ENCODE results near the gene FGF22.
A peak's percentile ranks its signal among the peaks of the same experiment; 100 is the strongest.

The FGF22 gene

DNA sequence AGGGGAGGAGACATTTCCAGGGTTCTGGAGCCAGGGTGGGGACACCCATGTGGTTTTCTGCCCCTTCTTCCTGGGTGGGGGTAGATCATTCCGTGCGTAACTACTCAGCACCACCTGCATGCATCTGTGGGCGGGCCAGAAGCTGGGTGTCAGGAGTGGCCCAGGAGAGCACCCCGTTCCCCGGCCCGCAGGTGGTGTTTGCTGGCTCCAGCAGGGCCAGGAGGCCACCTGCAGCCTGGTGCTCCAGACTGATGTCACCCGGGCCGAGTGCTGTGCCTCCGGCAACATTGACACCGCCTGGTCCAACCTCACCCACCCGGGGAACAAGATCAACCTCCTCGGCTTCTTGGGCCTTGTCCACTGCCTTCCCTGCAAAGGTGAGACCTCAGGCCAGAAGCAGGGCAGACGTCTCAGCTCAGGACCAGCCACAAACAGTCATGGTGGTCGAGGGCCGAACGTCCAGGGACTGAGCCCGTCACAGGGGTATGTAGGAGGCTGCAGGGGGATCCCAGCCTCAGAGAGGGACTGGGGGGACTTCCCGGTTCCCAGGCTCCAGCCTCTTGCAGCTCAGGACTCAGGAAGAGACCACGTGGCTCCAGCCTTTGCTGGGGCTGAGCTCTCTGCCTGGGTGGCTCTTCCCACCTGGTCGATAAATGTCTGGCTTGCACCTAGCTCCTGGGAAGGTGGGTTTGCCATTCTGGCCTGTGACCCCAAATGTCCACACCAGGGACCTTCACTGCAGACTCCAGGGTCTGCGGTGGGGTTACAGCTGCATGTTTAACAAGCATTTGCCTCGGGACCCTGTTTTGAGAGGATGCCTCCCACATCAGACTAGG is 38.1 kb downstream of the FGF22 start:
- Histone ChIP-seq H3K27me3 (replicated peaks; ENCODE audit: control insufficient read depth, insufficient read depth, low read length) (no peaks in the 10 kb centered on the region), H3K4me3 (replicated peaks; ENCODE audit: low read depth, low read length) (peak overlapping the region; percentile 63; the same call in 1 of the 2 replicates), H3K36me3 (ENCODE audit: control insufficient read depth, insufficient read depth, low read length) (no peaks in the 10 kb centered on the region)
- TF ChIP-seq, protein P1, sequence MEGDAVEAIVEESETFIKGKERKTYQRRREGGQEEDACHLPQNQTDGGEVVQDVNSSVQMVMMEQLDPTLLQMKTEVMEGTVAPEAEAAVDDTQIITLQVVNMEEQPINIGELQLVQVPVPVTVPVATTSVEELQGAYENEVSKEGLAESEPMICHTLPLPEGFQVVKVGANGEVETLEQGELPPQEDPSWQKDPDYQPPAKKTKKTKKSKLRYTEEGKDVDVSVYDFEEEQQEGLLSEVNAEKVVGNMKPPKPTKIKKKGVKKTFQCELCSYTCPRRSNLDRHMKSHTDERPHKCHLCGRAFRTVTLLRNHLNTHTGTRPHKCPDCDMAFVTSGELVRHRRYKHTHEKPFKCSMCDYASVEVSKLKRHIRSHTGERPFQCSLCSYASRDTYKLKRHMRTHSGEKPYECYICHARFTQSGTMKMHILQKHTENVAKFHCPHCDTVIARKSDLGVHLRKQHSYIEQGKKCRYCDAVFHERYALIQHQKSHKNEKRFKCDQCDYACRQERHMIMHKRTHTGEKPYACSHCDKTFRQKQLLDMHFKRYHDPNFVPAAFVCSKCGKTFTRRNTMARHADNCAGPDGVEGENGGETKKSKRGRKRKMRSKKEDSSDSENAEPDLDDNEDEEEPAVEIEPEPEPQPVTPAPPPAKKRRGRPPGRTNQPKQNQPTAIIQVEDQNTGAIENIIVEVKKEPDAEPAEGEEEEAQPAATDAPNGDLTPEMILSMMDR (IDR thresholded peaks at IDR 0.05; ENCODE audit: insufficient read depth, low read length, poor library complexity, severe bottlenecking), result no peak
- DNase-seq (ENCODE audit: extremely low read depth, insufficient read length), result no peak

DNA sequence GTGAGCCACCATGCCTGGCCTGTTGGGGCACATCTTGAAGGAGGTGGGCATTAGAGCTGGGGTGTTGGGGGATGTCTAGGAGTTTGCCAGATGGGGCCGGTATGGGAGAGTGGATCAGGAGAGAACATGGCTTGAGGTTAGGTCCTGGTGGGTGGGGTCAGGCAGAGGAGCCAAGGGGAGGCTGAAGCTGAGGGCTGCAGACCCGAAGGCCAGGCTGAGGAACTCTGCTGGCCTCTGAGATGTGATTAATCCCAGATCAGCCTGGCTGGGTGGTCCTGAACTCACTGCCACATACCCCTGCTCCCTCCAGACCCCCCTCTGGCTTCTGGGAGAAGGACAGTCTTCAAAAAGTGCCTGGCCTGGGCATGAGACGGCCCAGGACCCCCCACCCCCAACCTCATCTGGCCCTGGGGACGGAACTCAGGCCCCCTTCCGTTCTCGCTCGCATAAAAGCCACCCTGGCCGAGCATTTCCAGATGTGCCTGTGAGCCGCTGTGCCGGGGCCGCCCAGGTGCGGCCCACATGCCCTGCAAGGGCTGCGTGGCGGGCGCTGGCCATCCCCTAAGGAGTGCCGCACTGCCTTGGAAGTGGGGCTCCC is 39.2 kb downstream of the FGF22 start:
- H3K36me3 ChIP-seq (ENCODE audit: control insufficient read depth, insufficient read depth, low read length), result no peaks in the 10 kb centered on the region
- H3K4me3 ChIP-seq (replicated peaks; ENCODE audit: low read depth, low read length), result peak overlapping the region; percentile 62
- H3K27me3 ChIP-seq (replicated peaks; ENCODE audit: control insufficient read depth, insufficient read depth, low read length), result no peaks in the 10 kb centered on the region

DNA sequence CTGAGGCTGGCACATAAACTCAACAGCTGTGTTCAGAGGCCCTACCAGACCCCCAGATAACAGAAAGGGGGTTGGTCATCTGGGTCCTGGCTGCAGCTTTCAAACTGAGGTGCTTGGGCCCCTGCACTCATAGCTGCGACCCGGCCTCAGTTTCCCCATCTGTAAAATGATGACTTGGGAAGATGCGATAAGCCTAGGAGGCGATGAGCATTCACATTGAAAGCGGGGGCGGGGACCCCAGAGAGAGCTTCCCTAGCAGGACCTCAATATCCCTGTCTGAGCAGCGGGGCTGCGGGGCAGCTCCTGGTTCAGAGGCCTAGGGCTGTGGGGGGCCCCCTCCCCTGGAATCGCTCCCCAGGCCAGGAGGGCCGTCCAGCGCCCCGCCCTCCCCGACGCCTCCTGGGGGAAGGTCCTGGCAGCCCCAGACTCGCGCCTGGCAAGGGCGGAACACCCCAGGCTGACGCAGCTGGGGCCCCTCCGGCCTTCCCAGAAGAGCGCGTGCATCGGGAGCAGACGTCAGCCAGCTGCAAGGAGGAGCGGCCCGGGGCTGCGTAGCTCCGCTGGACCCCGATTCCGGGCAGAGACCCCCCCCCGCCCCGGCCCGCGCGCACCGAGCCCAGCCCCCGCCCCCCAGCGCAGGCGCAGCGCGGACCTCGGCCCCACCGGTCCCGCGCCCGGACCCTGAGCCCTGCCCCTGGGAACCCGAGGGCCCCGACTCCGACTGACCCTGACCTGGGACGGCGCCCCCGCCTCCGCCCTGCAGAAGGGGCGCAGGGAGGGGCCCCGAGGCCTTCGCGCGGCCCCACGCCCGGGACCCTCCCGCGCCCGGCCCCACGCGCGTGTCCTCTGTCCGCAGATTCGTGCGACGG is 40.0 kb downstream of the FGF22 start:
- peak overlapping the region; percentile 62 for H3K4me3 ChIP-seq (replicated peaks; ENCODE audit: low read depth, low read length)
- no peak for DNase-seq (ENCODE audit: extremely low read depth, insufficient read length)
- H3K36me3 ChIP-seq (ENCODE audit: control insufficient read depth, insufficient read depth, low read length), result no peaks in the 10 kb centered on the region
- TF ChIP-seq, protein P1 (IDR thresholded peaks at IDR 0.05; ENCODE audit: insufficient read depth, low read length, poor library complexity, severe bottlenecking), result no peak
- no peaks in the 10 kb centered on the region for H3K27me3 ChIP-seq (replicated peaks; ENCODE audit: control insufficient read depth, insufficient read depth, low read length)

More for the DNA sequence above, 39.2 kb downstream of the FGF22 start:
- no peak for DNase-seq (ENCODE audit: extremely low read depth, insufficient read length)
- TF ChIP-seq, protein P1 (IDR thresholded peaks at IDR 0.05; ENCODE audit: insufficient read depth, low read length, poor library complexity, severe bottlenecking), result no peak

DNA sequence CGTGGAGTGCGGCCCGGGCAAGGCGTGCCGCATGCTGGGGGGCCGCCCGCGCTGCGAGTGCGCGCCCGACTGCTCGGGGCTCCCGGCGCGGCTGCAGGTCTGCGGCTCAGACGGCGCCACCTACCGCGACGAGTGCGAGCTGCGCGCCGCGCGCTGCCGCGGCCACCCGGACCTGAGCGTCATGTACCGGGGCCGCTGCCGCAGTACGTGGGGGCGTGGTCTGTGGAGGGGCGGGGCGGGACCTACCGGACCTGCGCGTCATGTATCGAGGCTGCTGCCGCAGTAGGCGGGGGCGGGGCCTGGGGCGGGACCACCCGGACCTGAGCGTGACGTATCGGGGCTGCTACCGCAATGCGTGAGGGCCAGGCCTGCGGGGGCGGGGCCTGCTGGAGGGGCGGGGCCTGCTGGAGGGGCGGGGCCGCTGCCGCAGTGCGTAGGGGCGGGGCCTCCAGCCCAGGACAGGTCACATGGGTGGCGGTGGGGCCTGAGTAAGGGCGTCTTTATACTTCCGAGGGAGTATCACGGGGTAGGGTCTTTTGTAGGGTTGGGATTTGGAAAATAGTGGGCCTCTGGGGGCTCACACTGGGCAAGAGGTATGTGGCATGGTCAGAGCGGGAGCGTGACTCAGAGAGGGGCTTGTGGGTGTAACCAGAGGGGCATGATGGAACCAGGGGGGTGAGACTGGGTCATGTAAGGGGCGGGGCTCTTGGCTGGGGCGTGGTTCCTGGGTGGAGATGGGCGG is 40.8 kb downstream of the FGF22 start:
- H3K36me3 ChIP-seq (ENCODE audit: control insufficient read depth, insufficient read depth, low read length), result no peaks in the 10 kb centered on the region
- no peaks in the 10 kb centered on the region for H3K27me3 ChIP-seq (replicated peaks; ENCODE audit: control insufficient read depth, insufficient read depth, low read length)
- DNase-seq (ENCODE audit: extremely low read depth, insufficient read length), result peak; percentile 99
- H3K4me3 ChIP-seq (replicated peaks; ENCODE audit: low read depth, low read length), result peak overlapping the region; percentile 66
- TF ChIP-seq, protein P1 (IDR thresholded peaks at IDR 0.05; ENCODE audit: insufficient read depth, low read length, poor library complexity, severe bottlenecking), result peak; percentile 12

Measured in GM06990 (cell line).